ENCODE measurements around the gene PCNX2.

PCNX2 gene

DNA sequence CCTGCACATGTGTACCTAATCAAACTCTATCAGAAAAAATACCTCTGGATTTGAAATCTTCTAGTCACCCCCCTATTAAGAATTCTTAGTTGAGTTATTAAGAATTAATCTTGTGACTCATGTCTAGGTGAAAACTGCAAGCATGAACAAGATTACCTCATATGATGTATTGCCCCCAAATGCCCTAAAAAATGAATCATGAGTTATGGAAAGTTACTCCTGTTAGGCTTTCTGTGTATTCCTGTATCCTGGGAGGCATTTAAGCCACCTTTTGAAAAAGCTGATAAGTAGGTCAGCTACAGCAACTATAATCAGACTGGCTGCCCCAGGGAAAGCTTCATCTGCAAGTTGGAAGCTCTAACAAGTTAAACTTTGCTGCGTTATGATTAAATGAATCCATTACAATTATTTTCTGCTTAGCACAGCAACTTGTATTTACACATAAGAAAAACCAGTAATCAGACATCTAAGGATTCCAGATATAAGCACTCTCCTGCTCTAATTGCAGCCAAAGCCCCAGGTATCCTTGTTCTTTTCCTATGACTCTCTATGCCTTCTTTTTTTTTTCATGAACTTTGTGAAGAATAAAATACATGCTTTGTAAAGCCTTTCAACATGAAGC, 197.5 kb downstream of the PCNX2 start:
- DNase-seq (ENCODE audit: low read depth, low spot score), result peak; percentile 9
- TF ChIP-seq CTCF (IDR thresholded peaks at IDR 0.05; ENCODE audit: low read depth, low read length), result no peak
- in situ Hi-C loops (cut with HindIII; ENCODE audit: low sequenced_read_pairs), result no loop called here
- no peak overlapping the region for H3K4me3 ChIP-seq (ENCODE audit: low read depth, low read length)

- no peak for TF ChIP-seq CTCF (IDR thresholded peaks at IDR 0.05; ENCODE audit: low read depth, low read length)
- in situ Hi-C loops (cut with HindIII; ENCODE audit: low sequenced_read_pairs), result no loop called here
- DNase-seq (ENCODE audit: low read depth, low spot score), result no peak
- H3K4me3 ChIP-seq (ENCODE audit: low read depth, low read length), result no peak overlapping the region
Observed at GRCh38 chr1:233097546-233097945, 198.0 kb downstream of the PCNX2 start.

GRCh38 chr1:233094691-233095090, 200.8 kb downstream of the PCNX2 start:
- no peak for DNase-seq (ENCODE audit: low read depth, low spot score)
- H3K4me3 ChIP-seq (ENCODE audit: low read depth, low read length), result no peak overlapping the region
- in situ Hi-C loops (cut with HindIII; ENCODE audit: low sequenced_read_pairs), result no loop called here
- TF ChIP-seq CTCF (IDR thresholded peaks at IDR 0.05; ENCODE audit: low read depth, low read length), result no peak

DNA sequence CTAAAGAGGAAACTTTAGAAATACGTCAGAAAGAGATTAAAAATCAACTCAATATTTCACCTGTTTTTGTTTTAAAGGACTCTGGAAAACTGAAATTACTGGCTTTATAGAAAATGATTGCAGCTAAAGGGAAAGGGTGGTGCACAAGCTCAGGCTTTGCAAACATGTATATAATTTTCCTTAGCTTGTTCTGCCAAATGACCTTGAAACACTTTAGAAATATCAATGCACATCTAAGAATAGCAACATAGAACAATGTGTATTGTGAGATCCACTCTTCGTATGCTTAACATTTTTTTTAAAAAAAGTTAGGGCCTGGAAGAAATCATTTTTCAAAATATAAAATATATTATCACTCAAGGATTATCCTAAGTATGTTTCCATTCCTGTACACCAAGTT, 201.3 kb downstream of the PCNX2 start:
- in situ Hi-C loops (cut with HindIII; ENCODE audit: low sequenced_read_pairs), result no loop called here
- DNase-seq (ENCODE audit: low read depth, low spot score), result no peak
- no peak overlapping the region for H3K4me3 ChIP-seq (ENCODE audit: low read depth, low read length)
- no peak for TF ChIP-seq CTCF (IDR thresholded peaks at IDR 0.05; ENCODE audit: low read depth, low read length)

- DNase-seq (ENCODE audit: low read depth, low spot score), result no peak
- TF ChIP-seq CTCF (IDR thresholded peaks at IDR 0.05; ENCODE audit: low read depth, low read length), result no peak
- no peak overlapping the region for H3K4me3 ChIP-seq (ENCODE audit: low read depth, low read length)
- in situ Hi-C loops (cut with HindIII; ENCODE audit: low sequenced_read_pairs), result no loop called here
Observed at GRCh38 chr1:233090746-233091494, 204.6 kb downstream of the PCNX2 start.

GRCh38 chr1:233089251-233089650, 206.3 kb downstream of the PCNX2 start:
- TF ChIP-seq CTCF (IDR thresholded peaks at IDR 0.05; ENCODE audit: low read depth, low read length), result no peak

More at GRCh38 chr1:233089251-233089650, 206.3 kb downstream of the PCNX2 start:
- H3K4me3 ChIP-seq (ENCODE audit: low read depth, low read length), result no peak overlapping the region
- in situ Hi-C loops (cut with HindIII; ENCODE audit: low sequenced_read_pairs), result no loop called here
- DNase-seq (ENCODE audit: low read depth, low spot score), result no peak
